Measurements from ENCODE around the gene WDR73. TPM values are rescaled to one million over a fixed set of nuclear protein-coding genes. Genes with fewer than 3 reads are reported as not detected.

WDR73 gene
- total RNA-seq, 3 donors from 2014 or later (not counting 1 experiment from before 2014, with no cell fraction given), result 19.2 to 26.7 (median 19.7) TPM

- no peaks in the 10 kb centered on the region for H3K9me3 ChIP-seq (ENCODE audit: control insufficient read depth, insufficient read depth, low read length)
- intact Hi-C loops (cut with micrococcal nuclease), result no loop called here
- ATAC-seq, result no peak
- 24% methylated on average over 7 of the region's 7 CpGs for WGBS (ENCODE audit: insufficient coverage)
- H3K27ac ChIP-seq (ENCODE audit: low read length), result peak overlapping the region; percentile 68
- Mint-ChIP-seq H3K9me3 (no peaks in the 10 kb centered on the region), H3K27me3 (ENCODE audit: low read depth in 2 of 2) (no peaks in the 10 kb centered on the region), H3K27ac (peak overlapping the region; percentile 91 to 95), H3K4me1 (peaks cover 20 to 47% of the 10 kb centered on the region in 2 donors), H3K36me3 (peaks cover 5% of the 10 kb centered on the region), H3K4me3 (peak overlapping the region; percentile 96)
- peaks cover 22% of the 10 kb centered on the region for H3K36me3 ChIP-seq (ENCODE audit: control insufficient read depth, insufficient read depth, low read length)
- H3K4me3 ChIP-seq (ENCODE audit: low read length), result peak overlapping the region; percentile 76
- peaks cover 31% of the 10 kb centered on the region for H3K4me1 ChIP-seq (ENCODE audit: control insufficient read depth, insufficient read depth, low read length)
- no peak for TF ChIP-seq CTCF (IDR thresholded peaks at IDR 0.05)
- no peaks in the 10 kb centered on the region for H3K27me3 ChIP-seq (ENCODE audit: control insufficient read depth, insufficient read depth, low read length)
- DNase-seq, result no peak
These were observed 536 bp downstream of the WDR73 start for GRCh38 chr15:84653584-84653909.

GRCh38 chr15:84649706-84650105 lies 4.4 kb downstream of the WDR73 start:
- TF ChIP-seq CTCF (IDR thresholded peaks at IDR 0.05), result no peak
- Mint-ChIP-seq H3K27me3 (ENCODE audit: low read depth in 2 of 2) (no peaks in the 10 kb centered on the region), H3K4me1 (peaks cover 11 to 42% of the 10 kb centered on the region in 2 donors), H3K4me3 (no peak overlapping the region), H3K9me3 (no peaks in the 10 kb centered on the region), H3K36me3 (peaks cover 5% of the 10 kb centered on the region), H3K27ac (no peak overlapping the region)
- H3K9me3 ChIP-seq (ENCODE audit: control insufficient read depth, insufficient read depth, low read length), result no peaks in the 10 kb centered on the region
- intact Hi-C loops (cut with micrococcal nuclease), result no loop called here
- peaks cover 15% of the 10 kb centered on the region for H3K4me1 ChIP-seq (ENCODE audit: control insufficient read depth, insufficient read depth, low read length)
- DNase-seq (no peak), ATAC-seq (no peak)
- no peak overlapping the region for H3K4me3 ChIP-seq (ENCODE audit: low read length)
- H3K36me3 ChIP-seq (ENCODE audit: control insufficient read depth, insufficient read depth, low read length), result peaks cover 53% of the 10 kb centered on the region
- no peak overlapping the region for H3K27ac ChIP-seq (ENCODE audit: low read length)
- WGBS (ENCODE audit: insufficient coverage), result 100% methylated on average over 2 of the region's 2 CpGs
- H3K27me3 ChIP-seq (ENCODE audit: control insufficient read depth, insufficient read depth, low read length), result no peaks in the 10 kb centered on the region

- H3K36me3 ChIP-seq (ENCODE audit: control insufficient read depth, insufficient read depth, low read length), result peaks cover 58% of the 10 kb centered on the region
- peaks cover 2 to 32% of the 10 kb centered on the region in 2 donors for H3K4me1 Mint-ChIP-seq
- intact Hi-C loops (cut with micrococcal nuclease), result no loop called here
- no peaks in the 10 kb centered on the region for H3K27me3 ChIP-seq (ENCODE audit: control insufficient read depth, insufficient read depth, low read length)
- H3K9me3 ChIP-seq (ENCODE audit: control insufficient read depth, insufficient read depth, low read length), result no peaks in the 10 kb centered on the region
- no peak overlapping the region for H3K27ac ChIP-seq (ENCODE audit: low read length)
- peak overlapping the region in 1 of 2 donors; percentile 56 for H3K27ac Mint-ChIP-seq
- ATAC-seq (no peak), DNase-seq (no peak)
- no peaks in the 10 kb centered on the region for H3K27me3 Mint-ChIP-seq (ENCODE audit: low read depth in 2 of 2)
- no peak for TF ChIP-seq CTCF (IDR thresholded peaks at IDR 0.05)
- H3K4me1 ChIP-seq (ENCODE audit: control insufficient read depth, insufficient read depth, low read length), result peaks cover 9% of the 10 kb centered on the region
- 89% methylated on average over 3 of the region's 3 CpGs for WGBS (ENCODE audit: insufficient coverage)
- no peak overlapping the region for H3K4me3 Mint-ChIP-seq
- peaks cover 5% of the 10 kb centered on the region for H3K36me3 Mint-ChIP-seq
- no peak overlapping the region for H3K4me3 ChIP-seq (ENCODE audit: low read length)
- no peaks in the 10 kb centered on the region for H3K9me3 Mint-ChIP-seq
These were observed 5.5 kb downstream of the WDR73 start for GRCh38 chr15:84648539-84648938.

GRCh38 chr15:84647726-84648125 lies 6.4 kb downstream of the WDR73 start:
- H3K27me3 Mint-ChIP-seq (ENCODE audit: low read depth in 2 of 2), result no peaks in the 10 kb centered on the region
- peaks cover 66% of the 10 kb centered on the region for H3K36me3 ChIP-seq (ENCODE audit: control insufficient read depth, insufficient read depth, low read length)
- H3K9me3 Mint-ChIP-seq, result no peaks in the 10 kb centered on the region
- DNase-seq, result no peak
- peaks cover 0 to 26% of the 10 kb centered on the region in 2 donors for H3K4me1 Mint-ChIP-seq
- peaks cover 1% of the 10 kb centered on the region for H3K4me1 ChIP-seq (ENCODE audit: control insufficient read depth, insufficient read depth, low read length)
- H3K27ac ChIP-seq (ENCODE audit: low read length), result no peak overlapping the region
- TF ChIP-seq CTCF (IDR thresholded peaks at IDR 0.05), result no peak
- H3K27ac Mint-ChIP-seq, result peak overlapping the region; percentile 6 to 56
- intact Hi-C loops (cut with micrococcal nuclease), result no loop called here
- no peaks in the 10 kb centered on the region for H3K27me3 ChIP-seq (ENCODE audit: control insufficient read depth, insufficient read depth, low read length)
- no peaks in the 10 kb centered on the region for H3K9me3 ChIP-seq (ENCODE audit: control insufficient read depth, insufficient read depth, low read length)
- no peak for ATAC-seq
- H3K4me3 ChIP-seq (ENCODE audit: low read length), result no peak overlapping the region
- no peak overlapping the region for H3K4me3 Mint-ChIP-seq
- peaks cover 5% of the 10 kb centered on the region for H3K36me3 Mint-ChIP-seq

Data from natural killer cell (primary cell).